Measurements from ENCODE around the gene GRK5.

The GRK5 gene

DNA sequence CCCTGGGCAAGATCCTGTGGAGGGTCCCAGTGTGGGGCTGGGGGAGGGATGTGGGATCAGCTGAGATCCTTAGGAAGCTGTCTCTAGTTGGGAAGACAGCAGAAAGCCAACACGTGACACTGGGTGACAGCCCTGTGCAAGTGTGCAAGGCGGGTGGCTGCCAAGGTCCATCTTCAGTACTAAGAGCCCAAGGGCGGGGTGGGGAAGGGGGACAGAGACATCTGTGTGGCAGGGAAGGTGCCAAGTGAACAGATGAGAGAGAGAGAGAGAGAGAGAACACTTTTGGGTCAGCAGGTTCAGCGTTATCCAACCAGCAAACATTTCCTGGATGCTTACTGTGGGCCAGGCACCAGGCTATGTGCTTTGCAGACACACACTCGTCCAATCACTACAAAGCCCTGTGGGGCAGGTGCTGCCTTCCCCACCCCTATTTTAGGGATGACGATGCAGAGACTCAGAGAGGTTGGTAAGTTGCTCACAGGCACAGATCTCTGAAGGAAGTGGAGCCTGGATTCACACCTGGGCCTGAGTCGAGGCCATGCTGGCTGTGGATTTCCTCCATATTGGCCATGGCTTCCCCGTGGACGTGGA is 135.7 kb downstream of the GRK5 start:
- no peak for DNase-seq

DNA sequence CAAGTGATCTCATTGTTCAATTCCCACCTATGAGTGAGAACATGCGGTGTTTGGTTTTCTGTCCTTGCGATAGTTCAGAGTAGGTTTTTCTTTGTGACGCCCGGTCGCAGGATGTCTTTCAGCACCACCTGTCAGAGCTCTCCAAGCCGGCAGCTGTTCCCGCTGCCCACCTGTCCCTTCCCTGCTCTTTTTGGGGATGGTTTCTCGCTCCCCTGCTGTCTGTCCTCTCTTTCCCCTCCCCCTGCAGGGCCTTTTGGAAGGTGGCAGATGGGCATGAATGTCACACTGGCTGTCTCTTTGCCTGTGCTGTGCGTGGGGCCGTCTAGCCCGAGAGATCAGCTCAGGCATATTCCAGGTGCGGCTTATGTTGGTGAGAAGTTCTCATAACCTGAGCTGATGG is 137.0 kb downstream of the GRK5 start:
- no peak for DNase-seq

- DNase-seq, result no peak
Observed at GRCh38 chr10:119346095-119346832, 138.9 kb downstream of the GRK5 start.

DNA sequence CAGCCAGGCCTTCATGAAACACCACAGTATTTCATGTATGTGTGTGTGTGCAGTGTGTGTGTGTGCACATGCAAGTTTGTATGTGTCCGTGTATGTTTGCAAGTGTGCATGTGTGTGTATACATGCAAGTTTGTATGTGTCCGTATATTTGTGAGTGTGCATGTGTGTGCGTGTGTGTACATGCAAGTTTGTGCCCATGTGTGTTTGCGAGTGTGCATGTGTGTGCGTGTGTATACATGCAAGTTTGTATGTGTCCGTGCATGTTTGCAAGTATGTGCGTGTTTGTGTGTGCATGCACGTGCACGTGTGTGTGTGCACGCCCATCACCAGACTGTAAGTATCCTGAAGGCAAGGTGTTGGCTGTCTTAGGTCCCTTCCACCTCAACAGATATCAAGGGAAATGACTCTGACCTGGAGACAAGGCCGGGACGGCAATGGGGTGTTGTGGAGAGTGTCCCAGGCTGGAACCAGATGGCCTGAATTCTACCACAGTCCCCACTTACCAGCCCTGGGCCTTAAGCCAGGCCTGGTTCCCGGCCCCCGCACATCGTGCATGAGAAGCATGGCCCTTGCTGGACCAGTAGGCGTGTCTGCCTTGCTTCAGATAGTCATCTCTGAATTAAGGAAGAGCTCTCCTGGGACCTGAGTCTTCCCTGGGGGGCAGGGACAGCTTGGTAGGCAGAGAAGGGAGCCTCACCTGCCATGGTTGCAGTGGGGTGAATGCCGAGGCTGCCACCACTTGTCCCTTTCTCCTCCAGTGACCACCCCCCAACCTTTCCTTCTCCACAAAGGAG is 140.0 kb downstream of the GRK5 start:
- DNase-seq, result no peak

DNA sequence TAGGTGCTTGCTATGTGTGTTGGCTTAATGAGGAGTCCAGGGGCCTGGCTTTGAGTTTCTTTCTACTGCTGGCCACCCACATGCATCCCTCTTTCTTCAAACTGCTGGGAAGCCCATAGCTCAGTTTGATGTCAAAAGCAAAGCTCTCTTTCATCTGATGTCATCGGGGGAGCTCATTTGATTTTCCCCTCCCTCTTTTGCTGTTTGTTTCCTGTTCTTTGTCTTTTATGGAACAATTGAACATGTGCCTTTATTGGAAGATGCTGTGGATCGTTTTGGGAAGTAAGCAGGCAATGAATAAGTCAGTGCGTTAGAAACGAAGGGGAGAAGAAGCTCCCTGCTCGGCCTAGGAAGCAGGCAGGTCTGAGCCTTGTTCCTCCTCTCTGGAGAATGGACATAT is 140.7 kb downstream of the GRK5 start:
- no peak for DNase-seq

DNA sequence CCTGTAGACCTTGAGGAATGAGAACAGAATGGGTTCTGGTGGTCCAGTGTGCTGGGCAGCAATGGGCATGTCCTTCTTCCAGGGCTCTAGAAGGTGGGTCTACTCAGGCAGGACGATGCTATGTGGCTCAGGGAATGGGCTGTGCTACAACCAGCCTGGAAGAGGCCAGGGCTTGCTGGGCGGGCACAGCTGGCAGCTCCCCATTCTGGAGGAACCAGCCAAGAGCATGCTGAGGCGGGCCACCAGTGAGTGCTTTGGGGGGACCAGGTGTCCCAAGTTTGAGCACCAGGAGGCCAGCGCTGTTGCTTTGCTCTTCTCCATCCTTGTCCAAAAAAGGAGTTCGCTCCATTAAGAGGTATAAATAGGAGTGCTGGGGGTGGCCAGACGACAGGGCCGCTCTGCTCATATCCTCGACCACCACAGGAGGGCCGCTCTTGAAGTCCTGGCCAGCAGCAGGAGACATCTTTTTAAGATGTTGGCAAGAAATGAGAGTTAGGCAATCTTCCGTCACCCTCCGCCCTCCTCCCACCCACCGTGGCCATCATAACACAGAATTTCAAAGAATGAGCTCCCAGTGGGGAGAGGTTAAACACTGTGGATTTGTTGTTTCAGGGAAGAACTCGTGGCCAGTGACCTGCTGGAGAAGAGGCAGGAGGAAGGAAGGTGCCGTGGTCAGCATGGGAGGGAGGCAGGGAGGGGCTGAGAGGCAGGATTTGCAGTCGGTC is 141.3 kb downstream of the GRK5 start:
- DNase-seq, result no peak

- no peak for DNase-seq
Observed at GRCh38 chr10:119349341-119349740, 142.0 kb downstream of the GRK5 start.

- DNase-seq, result no peak
Observed at GRCh38 chr10:119349937-119350501, 142.6 kb downstream of the GRK5 start.

DNA sequence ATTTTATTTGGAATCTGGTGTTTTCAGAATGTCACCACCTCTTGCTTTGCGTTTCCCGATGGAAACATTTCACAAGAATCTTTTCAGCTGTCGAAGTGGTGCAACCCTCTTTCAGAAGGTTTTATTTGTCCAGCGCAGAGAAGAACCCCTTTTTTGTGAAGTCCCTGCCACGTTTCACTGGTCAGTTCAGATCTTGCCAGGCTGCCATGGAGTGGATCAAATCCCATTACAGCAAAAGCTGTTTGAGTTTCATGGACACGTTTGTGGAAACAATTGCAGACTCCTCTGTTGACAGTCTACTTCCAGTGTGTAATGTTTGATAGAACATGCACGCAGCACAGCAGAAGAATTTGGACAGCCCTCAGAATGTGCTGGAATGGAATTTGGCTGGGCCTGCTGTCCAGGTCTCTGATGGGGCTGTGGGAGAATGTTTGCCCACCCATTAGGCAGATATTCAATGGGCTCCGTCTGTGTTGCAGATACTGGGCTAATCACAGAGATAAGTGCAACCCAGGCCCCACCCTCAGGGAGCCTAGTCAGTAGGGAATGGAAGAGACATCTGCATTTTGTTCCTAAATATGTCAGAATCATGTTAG is 143.2 kb downstream of the GRK5 start:
- no peak for DNase-seq

- no peak for DNase-seq
Observed at GRCh38 chr10:119351189-119351588, 143.8 kb downstream of the GRK5 start.

DNA sequence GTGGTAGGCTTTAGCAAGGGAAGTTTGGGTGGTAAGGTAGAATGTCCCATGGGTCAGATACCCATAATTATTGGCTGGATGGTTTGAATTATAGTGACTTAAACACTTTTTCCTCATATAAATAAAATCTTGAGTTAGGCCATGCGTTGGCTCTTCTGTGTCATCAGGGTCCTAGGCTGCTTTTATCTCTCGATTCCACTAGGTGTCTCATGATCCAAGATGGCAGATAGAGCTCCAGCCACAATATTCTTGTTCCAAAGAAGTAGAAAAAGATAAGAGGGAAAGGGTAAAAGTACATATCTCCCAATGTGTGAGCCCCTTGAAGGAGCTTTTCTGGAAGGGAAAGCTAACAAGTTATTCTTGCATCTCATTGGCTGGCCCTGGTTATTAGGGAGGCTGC is 144.7 kb downstream of the GRK5 start:
- DNase-seq, result no peak

- DNase-seq, result no peak
Observed at GRCh38 chr10:119352807-119353206, 145.4 kb downstream of the GRK5 start.

GRCh38 chr10:119353421-119353820 is 146.1 kb downstream of the GRK5 start:
- no peak for DNase-seq

DNA sequence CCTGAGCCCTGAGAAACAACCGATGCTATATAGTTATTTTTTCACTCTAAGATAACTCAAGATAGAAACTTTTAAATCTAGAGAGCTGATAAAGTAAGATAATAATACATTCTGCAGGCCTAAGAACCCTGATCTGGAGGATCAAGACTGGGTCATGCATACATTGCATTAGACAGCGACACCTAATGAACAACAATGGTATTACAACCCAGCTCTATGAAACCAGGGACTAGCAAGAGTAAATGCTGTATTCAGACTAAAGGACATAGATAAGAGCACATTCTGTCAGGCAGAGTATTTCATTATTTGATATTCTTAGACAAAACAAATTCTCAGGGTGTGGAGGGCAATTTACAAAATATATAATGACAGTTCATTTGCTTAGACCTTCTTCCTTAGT is 148.6 kb downstream of the GRK5 start:
- DNase-seq, result no peak

- no peak for DNase-seq
Observed at GRCh38 chr10:119357412-119358151, 150.2 kb downstream of the GRK5 start.

GRCh38 chr10:119358152-119358512 is 150.8 kb downstream of the GRK5 start:
- no peak for DNase-seq

GRCh38 chr10:119358567-119358966 is 151.2 kb downstream of the GRK5 start:
- DNase-seq, result no peak

DNA sequence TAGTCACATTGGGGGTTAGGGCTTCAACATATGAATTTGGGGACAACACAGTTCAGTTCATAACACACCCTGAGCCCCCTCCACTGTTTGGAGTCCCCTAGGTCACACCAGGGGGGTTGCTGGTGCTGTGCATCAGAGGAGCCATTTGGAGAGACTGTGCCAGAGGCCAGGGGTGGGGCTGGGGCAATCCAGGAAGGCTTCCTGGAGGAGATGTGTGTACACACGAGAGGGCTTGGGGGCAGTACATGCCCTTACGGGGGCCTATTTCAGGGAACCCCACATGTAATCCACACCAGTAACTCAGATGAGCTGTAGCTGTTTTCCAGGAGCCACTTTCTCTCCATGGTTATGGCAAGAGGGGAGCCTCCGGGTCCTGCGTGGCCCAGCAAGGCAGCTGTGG is 151.7 kb downstream of the GRK5 start:
- no peak for DNase-seq

- no peak for DNase-seq
Observed at GRCh38 chr10:119360181-119360921, 153.0 kb downstream of the GRK5 start.

GRCh38 chr10:119361037-119361436 is 153.7 kb downstream of the GRK5 start:
- no peak for DNase-seq

DNA sequence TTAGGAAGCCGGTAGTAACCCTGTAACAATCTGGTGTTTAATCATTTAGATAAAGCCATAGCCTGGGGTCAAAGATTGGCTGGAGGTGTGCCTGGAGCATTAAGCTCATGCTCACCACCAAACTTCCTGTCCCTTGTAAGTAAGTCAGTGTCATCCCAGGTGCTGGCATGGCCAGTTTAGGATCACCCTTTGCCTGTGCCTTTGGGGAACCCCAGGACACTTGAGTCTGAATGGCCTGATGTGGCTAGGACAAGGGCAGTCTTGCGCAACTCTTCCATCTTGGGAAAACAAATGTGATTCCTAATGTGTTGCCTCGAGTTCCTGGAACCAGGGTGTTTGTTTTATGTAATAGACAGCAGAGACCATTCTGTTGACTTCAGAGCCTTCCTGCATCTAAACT is 154.8 kb downstream of the GRK5 start:
- DNase-seq, result no peak
